Lower lobe of right lung (tissue), 2 donors: Measurements from ENCODE around the gene NVL. TPM values are rescaled to one million over a fixed set of nuclear protein-coding genes. Genes with fewer than 3 reads are reported as not detected.
"Not testable (repeated sequence)": the region's sequence is repeated elsewhere in the genome, so short reads cannot be mapped to it uniquely, and the experiment has no call there.

Source experiments
- ATAC-seq, 2 donors: fragments of 200-7000 bp; cut with Tn5 transposase; one replicate each; pipeline ENCODE4 v1.9.1; 2020 to 2022; ENCODE audit warnings: mild to moderate bottlenecking in 2 of 2, moderate library complexity in 2 of 2
- DNase-seq: peaks from one replicate; pipeline ENCODE4 v3.0.0-alpha.2; 2020
- H3K27ac ChIP-seq: fragments of 200-600 bp; one replicate; pipeline ENCODE4 v1.8.0; 2022
- H3K27me3 ChIP-seq: fragments of 200-600 bp; one replicate; pipeline ENCODE4 v1.8.0; 2022; ENCODE audit warnings: low read depth
- H3K36me3 ChIP-seq: fragments of 200-600 bp; one replicate; pipeline ENCODE4 v1.8.0; 2022; ENCODE audit warnings: mild to moderate bottlenecking
- H3K4me1 ChIP-seq: fragments of 200-600 bp; one replicate; pipeline ENCODE4 v1.8.0; 2022
- H3K4me3 ChIP-seq: fragments of 200-600 bp; one replicate; pipeline ENCODE4 v1.8.0; 2022; ENCODE audit warnings: mild to moderate bottlenecking
- H3K9me3 ChIP-seq: fragments of 200-600 bp; one replicate; pipeline ENCODE4 v1.8.0; 2022
- CTCF ChIP-seq: fragments of 200-600 bp; IDR thresholded peaks from one replicate; pipeline ENCODE4 v1.8.0; 2022; ENCODE audit warnings: antibody characterized with exemption, mild to moderate bottlenecking
- intact Hi-C: fragments of 100-400 bp; cut with DNase I; formaldehyde crosslinking; loops from one replicate; pipeline ENCODE4 v1.11.0; 2022
- total RNA-seq: library from RNA; stranded (reverse); fragmentation: NEBNext Ultra II Directional; extraction: Animal tissue kit (Norgen Biotek cat#: 25700); gene quantifications from one replicate; pipeline ENCODE4 v1.2.1, GENCODE V29; 2021
- donor health status: DM: no; HTN: yes; CAD: no; lungs with severe emphysema.

The NVL gene
- total RNA-seq, 1 donor from 2014 or later = 30.4 TPM

DNA sequence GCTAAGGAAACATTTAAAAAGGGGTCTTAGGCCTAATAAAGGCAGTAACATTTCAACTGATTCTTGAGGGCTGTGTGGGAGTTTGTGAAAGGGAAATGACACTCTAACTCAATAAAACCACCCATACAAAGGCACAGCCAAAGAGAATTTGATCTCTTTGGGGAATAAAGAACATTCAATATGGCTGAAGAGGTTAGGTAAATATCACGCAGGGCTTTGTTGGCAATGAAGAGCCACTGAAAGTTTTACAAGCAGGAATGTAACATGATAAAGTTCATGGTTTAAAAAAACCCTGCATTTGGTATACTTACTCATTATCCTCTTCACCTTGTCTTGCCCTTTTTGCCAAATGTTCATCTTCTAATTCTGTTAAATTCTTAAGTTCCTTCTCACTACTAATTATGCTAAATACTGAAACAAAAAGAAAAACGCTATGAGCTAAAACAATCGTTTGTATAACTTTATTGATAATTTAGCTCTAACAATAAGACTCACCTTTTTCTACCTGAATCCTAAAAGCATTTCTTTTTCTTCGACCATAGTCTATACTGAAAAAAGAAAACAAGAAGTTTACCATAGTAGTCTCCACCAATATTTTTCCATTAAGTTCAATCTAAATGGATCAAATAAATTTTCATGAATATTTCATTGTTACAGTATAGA is 12.5 kb downstream of the NVL start:
- intact Hi-C loops = no loop called here
- Histone ChIP-seq H3K36me3 (peaks cover 57% of the 10 kb centered on the region), H3K27ac (no peak overlapping the region), H3K4me3 (no peak overlapping the region), H3K9me3 (no peaks in the 10 kb centered on the region), H3K27me3 (no peaks in the 10 kb centered on the region), H3K4me1 (no peaks in the 10 kb centered on the region)
- TF ChIP-seq CTCF = no peak
- ATAC-seq = peak in 1 of 2 donors; percentile 43
- no peak for DNase-seq

DNA sequence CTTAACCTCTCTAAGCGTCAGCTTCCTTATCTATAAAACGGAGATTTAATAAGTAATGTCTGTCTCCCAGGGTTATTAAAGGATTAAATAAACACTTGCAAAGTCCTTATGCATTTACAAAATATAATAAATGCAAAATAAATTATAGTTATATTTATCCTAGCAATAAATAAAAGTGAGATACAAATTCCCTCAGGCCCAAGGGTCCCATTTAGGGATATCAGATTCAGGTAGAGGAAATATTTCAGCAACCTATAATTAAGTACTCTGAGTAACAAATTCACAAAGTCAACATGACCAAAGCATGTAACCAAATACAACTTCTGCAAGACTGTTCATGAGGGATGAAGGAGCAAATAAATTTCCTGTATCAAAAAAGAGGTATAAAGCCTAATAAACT is 17.9 kb downstream of the NVL start:
- TF ChIP-seq CTCF = no peak
- no peaks in the 10 kb centered on the region for H3K4me1 ChIP-seq
- no peaks in the 10 kb centered on the region for H3K9me3 ChIP-seq
- H3K36me3 ChIP-seq = peaks cover 90% of the 10 kb centered on the region
- no peaks in the 10 kb centered on the region for H3K27me3 ChIP-seq
- DNase-seq = no peak
- ATAC-seq = no peak
- no peak overlapping the region for H3K27ac ChIP-seq
- no peak overlapping the region for H3K4me3 ChIP-seq
- intact Hi-C loops = no loop called here

- H3K9me3 ChIP-seq, H3K4me3 ChIP-seq, H3K27ac ChIP-seq, DNase-seq, ATAC-seq, intact Hi-C loops, H3K4me1 ChIP-seq, H3K27me3 ChIP-seq: not testable (repeated sequence)
- H3K36me3 ChIP-seq = peaks cover 90% of the 10 kb centered on the region
Observed at GRCh38 chr1:224311503-224311902, 18.5 kb downstream of the NVL start.

DNA sequence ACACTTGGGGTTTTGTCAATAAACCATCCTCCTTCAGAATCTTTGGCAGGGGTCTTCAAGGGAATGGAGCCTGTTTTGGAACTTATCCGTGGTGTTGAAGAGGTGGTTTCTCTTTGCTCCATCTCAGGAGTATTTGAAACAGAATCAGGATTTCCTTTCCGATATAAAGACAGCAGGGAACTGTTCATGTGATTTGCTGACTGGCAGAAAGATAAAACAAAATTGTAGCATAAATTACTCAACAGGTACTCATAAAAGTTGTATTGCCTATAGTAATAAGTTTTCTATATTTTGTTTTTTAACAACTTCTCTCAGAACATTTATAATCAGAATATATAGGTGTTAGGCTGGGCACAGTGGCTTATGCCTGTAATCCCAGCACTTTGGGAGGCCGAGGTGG is 21.9 kb downstream of the NVL start:
- peaks cover 96% of the 10 kb centered on the region for H3K36me3 ChIP-seq
- no peak for ATAC-seq

GRCh38 chr1:224304767-224305166 is 25.2 kb downstream of the NVL start:
- DNase-seq = no peak
- TF ChIP-seq CTCF = no peak
- H3K9me3 ChIP-seq = no peaks in the 10 kb centered on the region
- ATAC-seq = no peak
- H3K27me3 ChIP-seq = no peaks in the 10 kb centered on the region
- no peak overlapping the region for H3K4me3 ChIP-seq
- H3K27ac ChIP-seq = no peak overlapping the region
- H3K36me3 ChIP-seq = peaks cover 98% of the 10 kb centered on the region
- peaks cover 5% of the 10 kb centered on the region for H3K4me1 ChIP-seq
- intact Hi-C loops = no loop called here

More for the DNA sequence above, 21.9 kb downstream of the NVL start:
- no peaks in the 10 kb centered on the region for H3K27me3 ChIP-seq
- H3K27ac ChIP-seq = no peak overlapping the region
- no peak for TF ChIP-seq CTCF
- H3K9me3 ChIP-seq = no peaks in the 10 kb centered on the region
- no peak for DNase-seq
- intact Hi-C loops = no loop called here
- no peak overlapping the region for H3K4me3 ChIP-seq
- peaks cover 5% of the 10 kb centered on the region for H3K4me1 ChIP-seq

DNA sequence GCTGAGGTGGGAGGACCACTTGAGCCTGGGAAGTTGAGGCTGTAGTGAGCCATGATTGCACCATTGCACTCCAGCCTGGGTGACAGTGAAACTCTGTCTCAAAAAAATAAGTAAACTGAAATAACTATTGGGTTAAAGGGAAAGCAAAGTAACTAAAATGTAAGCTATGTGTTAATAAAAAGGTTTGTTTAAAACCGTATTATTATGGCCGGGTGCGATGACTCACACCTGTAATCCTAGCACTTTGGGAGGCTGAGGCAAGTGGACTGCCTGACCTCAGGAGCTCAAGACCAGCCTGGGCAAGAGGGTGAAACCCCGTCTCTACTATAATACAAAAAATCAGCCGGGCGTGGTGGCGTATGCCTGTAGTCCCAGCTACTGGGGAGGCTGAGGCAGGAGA is 27.0 kb downstream of the NVL start:
- Histone ChIP-seq H3K4me3 (no peak overlapping the region), H3K36me3 (peaks cover 100% of the 10 kb centered on the region), H3K27me3 (no peaks in the 10 kb centered on the region), H3K4me1 (peaks cover 5% of the 10 kb centered on the region), H3K9me3 (no peaks in the 10 kb centered on the region), H3K27ac (no peak overlapping the region)
- ATAC-seq (no peak), DNase-seq (no peak)
- intact Hi-C loops = no loop called here
- no peak for TF ChIP-seq CTCF
